ENCODE results near the gene FRMD6. TPM values are rescaled to one million over a fixed set of nuclear protein-coding genes. Genes with fewer than 3 reads are reported as not detected.

FRMD6 gene
- total RNA-seq, 1 donor from 2014 or later: 24.4 TPM

- no peak overlapping the region for H3K27ac Mint-ChIP-seq
- Histone ChIP-seq H3K79me2 (ENCODE audit: low read depth) (no peaks in the 10 kb centered on the region), H2AFZ (replicated peaks) (no peak overlapping the region), H3K4me3 (no peak overlapping the region), H3F3A (ENCODE audit: low read depth) (no peaks in the 10 kb centered on the region), H3K36me3 (no peaks in the 10 kb centered on the region), H3K4me1 (peaks cover 16% of the 10 kb centered on the region), H3K9ac (no peak overlapping the region), H3K9me3 (ENCODE audit: low read depth) (no peaks in the 10 kb centered on the region), H3K27me3 (no peaks in the 10 kb centered on the region), H3K27ac (no peak overlapping the region), H3K4me2 (peak overlapping the region; percentile 12), H4K20me1 (ENCODE audit: low read depth) (no peaks in the 10 kb centered on the region)
- peaks cover 13% of the 10 kb centered on the region for H3K4me1 Mint-ChIP-seq
- H3K9me3 Mint-ChIP-seq: no peaks in the 10 kb centered on the region
- no peak overlapping the region for H3K4me3 Mint-ChIP-seq
- peak; percentile 71 for DNase-seq (ENCODE audit: low spot score)
- TF ChIP-seq EZH2 (IDR thresholded peaks at IDR 0.05) (no peak), EZH2phosphoT487 (IDR thresholded peaks at IDR 0.05) (no peak), CTCF (IDR thresholded peaks at IDR 0.05) (no peak)
- H3K27me3 Mint-ChIP-seq (ENCODE audit: insufficient read depth, low read depth): peaks cover under 1% of the 10 kb centered on the region
- H3K36me3 Mint-ChIP-seq: no peaks in the 10 kb centered on the region
Observed at GRCh38 chr14:51638071-51638944, 13.4 kb upstream of the FRMD6 start.

DNA sequence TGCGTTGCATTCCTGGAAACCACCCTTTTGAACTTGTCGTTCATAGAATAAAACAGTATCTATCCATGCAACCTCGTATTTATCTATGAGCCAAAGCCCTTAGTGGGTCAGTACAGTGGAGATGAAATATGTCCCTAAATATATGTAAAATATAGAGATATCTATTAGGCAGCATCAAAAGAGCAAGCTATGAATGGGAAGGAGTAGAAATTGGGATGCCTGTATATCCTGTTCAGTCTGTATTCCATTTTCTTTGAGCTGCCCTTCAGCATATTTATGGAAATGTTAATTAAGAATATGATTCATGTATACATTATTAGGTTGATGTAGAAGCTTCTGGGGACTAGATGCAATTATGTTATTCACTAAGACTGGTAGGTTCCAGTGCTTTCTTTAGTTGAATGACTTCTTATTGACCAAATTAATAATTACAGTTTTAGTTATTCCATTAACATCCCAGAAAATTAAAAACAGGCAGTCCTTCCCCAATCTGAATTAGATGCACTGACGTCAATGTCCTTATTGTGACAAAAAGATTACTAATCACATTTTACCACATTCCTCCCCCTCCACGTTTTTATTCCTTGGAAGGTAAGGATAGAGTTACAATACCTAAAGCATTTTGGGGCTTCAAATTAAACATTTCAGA lies 11.9 kb upstream of the FRMD6 start:
- no peak overlapping the region for H3K4me2 ChIP-seq
- peaks cover 16% of the 10 kb centered on the region for H3K4me1 ChIP-seq
- no peak overlapping the region for H3K9ac ChIP-seq
- no peaks in the 10 kb centered on the region for H3K27me3 ChIP-seq
- TF ChIP-seq CTCF (IDR thresholded peaks at IDR 0.05): no peak
- TF ChIP-seq EZH2phosphoT487 (IDR thresholded peaks at IDR 0.05): no peak
- no peak for TF ChIP-seq EZH2 (IDR thresholded peaks at IDR 0.05)
- Mint-ChIP-seq H3K4me1 (peaks cover 22% of the 10 kb centered on the region), H3K9me3 (no peaks in the 10 kb centered on the region), H3K27me3 (ENCODE audit: insufficient read depth, low read depth) (peaks cover 2% of the 10 kb centered on the region), H3K27ac (no peak overlapping the region), H3K4me3 (no peak overlapping the region), H3K36me3 (no peaks in the 10 kb centered on the region)
- no peaks in the 10 kb centered on the region for H3K9me3 ChIP-seq (ENCODE audit: low read depth)
- H3K4me3 ChIP-seq: no peak overlapping the region
- no peaks in the 10 kb centered on the region for H3K36me3 ChIP-seq
- H2AFZ ChIP-seq (replicated peaks): no peak overlapping the region
- DNase-seq (ENCODE audit: low spot score): no peak
- H3F3A ChIP-seq (ENCODE audit: low read depth): no peaks in the 10 kb centered on the region
- H4K20me1 ChIP-seq (ENCODE audit: low read depth): no peaks in the 10 kb centered on the region
- no peaks in the 10 kb centered on the region for H3K79me2 ChIP-seq (ENCODE audit: low read depth)
- no peak overlapping the region for H3K27ac ChIP-seq

DNA sequence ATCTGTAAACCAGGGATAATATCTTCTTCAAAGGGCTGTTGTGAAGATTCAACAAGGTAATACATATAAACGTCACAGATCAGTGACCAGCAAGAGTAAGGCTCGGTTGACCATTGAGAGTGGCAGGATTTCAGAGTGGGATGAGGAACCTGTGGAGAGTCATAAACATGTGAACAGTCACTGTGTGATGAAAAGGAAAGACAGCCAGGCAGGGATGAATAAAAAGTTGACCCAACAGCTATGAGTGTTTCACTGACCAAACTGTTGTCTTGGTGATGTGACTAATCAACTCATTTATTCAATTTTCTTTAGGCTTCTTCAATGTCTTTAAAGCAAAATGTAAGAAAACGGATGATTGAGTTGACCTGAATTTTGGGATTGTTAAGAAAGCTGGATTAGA lies 8.6 kb upstream of the FRMD6 start:
- H3K27ac ChIP-seq: no peak overlapping the region

More for the DNA sequence above, 8.6 kb upstream of the FRMD6 start:
- Histone ChIP-seq H3K79me2 (ENCODE audit: low read depth) (peaks cover 4% of the 10 kb centered on the region), H3K36me3 (no peaks in the 10 kb centered on the region), H3K4me2 (no peak overlapping the region), H4K20me1 (ENCODE audit: low read depth) (no peaks in the 10 kb centered on the region), H2AFZ (replicated peaks) (no peak overlapping the region), H3K4me3 (no peak overlapping the region), H3K9me3 (ENCODE audit: low read depth) (no peaks in the 10 kb centered on the region), H3K4me1 (peaks cover 9% of the 10 kb centered on the region), H3F3A (ENCODE audit: low read depth) (no peaks in the 10 kb centered on the region), H3K27me3 (no peaks in the 10 kb centered on the region), H3K9ac (no peak overlapping the region)
- Mint-ChIP-seq H3K27ac (peak overlapping the region; percentile 47), H3K27me3 (ENCODE audit: insufficient read depth, low read depth) (peaks cover 3% of the 10 kb centered on the region), H3K4me1 (peaks cover 26% of the 10 kb centered on the region), H3K36me3 (no peaks in the 10 kb centered on the region), H3K9me3 (no peaks in the 10 kb centered on the region), H3K4me3 (peak overlapping the region; percentile 0)
- no peak for DNase-seq (ENCODE audit: low spot score)
- TF ChIP-seq EZH2 (IDR thresholded peaks at IDR 0.05) (no peak), CTCF (IDR thresholded peaks at IDR 0.05) (no peak), EZH2phosphoT487 (IDR thresholded peaks at IDR 0.05) (no peak)

All from neural progenitor cell (in vitro differentiated cells).